IMR-90 (cell line): ENCODE measurements around the gene CDK1. TPM values are rescaled to one million over a fixed set of nuclear protein-coding genes. Genes with fewer than 3 reads are reported as not detected.
A peak's percentile ranks its signal among the peaks of the same experiment; 100 is the strongest.

Experiments
- ATAC-seq: fragments of 200-7000 bp; cut with Tn5 transposase; 2 replicates; pipeline ENCODE4 v1.9.1; 2020; ENCODE audit warnings: low read depth, mild to moderate bottlenecking, moderate library complexity
- BruUV-seq: library from RNA; stranded (reverse); fragments of 400-500 nt; replicated peaks from 2 replicates; lab custom pipeline; 2021; lab: Mats Ljungman, UMichigan
- CTCF ChIA-PET: fragments of 300-600 bp; formaldehyde crosslinking; extraction: SDS; loops from one replicate; lab custom pipeline; 2021; ENCODE audit warnings: antibody characterized with exemption; lab: Yijun Ruan, JAX
- POLR2A ChIA-PET: fragments of 300-600 bp; sonication (Branson Sonifier 250); formaldehyde crosslinking; loops from one replicate; lab custom pipeline; 2022; ENCODE audit warnings: antibody characterized with exemption; ENCODE audit not compliant: unreplicated experiment; lab: Charles Lee
- DNase-seq: peaks from one replicate; pipeline ENCODE4 v3.0.0; 2013
- H2AFZ ChIP-seq: replicated peaks from 2 replicates; pipeline ENCODE3; 2013; ENCODE audit warnings: low read length, mild to moderate bottlenecking; ENCODE audit not compliant: poor library complexity
- H2AK5ac ChIP-seq: 2 replicates; pipeline ENCODE4 v1.6.1; 2013; ENCODE audit warnings: low read depth, low read length, inconsistent platforms
- H2AK9ac ChIP-seq: replicated peaks from 2 replicates; pipeline ENCODE3; 2013; ENCODE audit warnings: mild to moderate bottlenecking, low read depth, low read length, moderate library complexity; ENCODE audit not compliant: poor library complexity
- H2BK120ac ChIP-seq: 2 replicates; pipeline ENCODE4 v1.6.1; 2013; ENCODE audit warnings: low read depth, low read length, inconsistent platforms
- H2BK15ac ChIP-seq: 3 replicates; pipeline ENCODE4 v1.6.1; 2013; ENCODE audit warnings: low read depth, low read length, inconsistent platforms
- H2BK20ac ChIP-seq: 2 replicates; pipeline ENCODE4 v1.6.1; 2013; ENCODE audit warnings: low read depth, mild to moderate bottlenecking, inconsistent platforms, low read length, moderate library complexity
- H2BK5ac ChIP-seq: 2 replicates; pipeline ENCODE4 v1.6.1; 2013; ENCODE audit warnings: mild to moderate bottlenecking, low read depth, low read length, inconsistent platforms; ENCODE audit not compliant: poor library complexity, severe bottlenecking
- H3K14ac ChIP-seq: replicated peaks from 2 replicates; pipeline ENCODE4 v1.6.1; 2013; ENCODE audit warnings: low read depth, low read length, inconsistent platforms
- H3K18ac ChIP-seq: 2 replicates; pipeline ENCODE4 v1.6.1; 2013; ENCODE audit warnings: low read depth, low read length, control low read depth
- H3K23ac ChIP-seq: 2 replicates; pipeline ENCODE4 v1.6.1; 2013; ENCODE audit warnings: low read depth, low read length, inconsistent platforms
- H3K27ac ChIP-seq: 2 replicates; pipeline ENCODE4 v1.5.1; 2013; ENCODE audit warnings: mild to moderate bottlenecking, control low read depth, low read length; ENCODE audit not compliant: insufficient read depth
- H3K27me3 ChIP-seq: 2 replicates; pipeline ENCODE4 v1.6.1; 2013; ENCODE audit warnings: low read length; ENCODE audit not compliant: control insufficient read depth, insufficient read depth
- H3K36me3 ChIP-seq: 2 replicates; pipeline ENCODE4 v1.6.1; 2013; ENCODE audit warnings: low read length, mixed read lengths; ENCODE audit not compliant: control insufficient read depth, insufficient read depth
- H3K4ac ChIP-seq: 2 replicates; pipeline ENCODE4 v1.6.1; 2013; ENCODE audit warnings: low read depth, low read length, inconsistent platforms
- H3K4me1 ChIP-seq: 2 replicates; pipeline ENCODE4 v1.6.1; 2013; ENCODE audit warnings: low read length, mixed read lengths; ENCODE audit not compliant: control insufficient read depth, insufficient read depth
- H3K4me2 ChIP-seq: 2 replicates; pipeline ENCODE4 v1.6.1; 2013; ENCODE audit warnings: low read depth, mild to moderate bottlenecking, control low read depth, low read length, moderate library complexity
- H3K4me3 ChIP-seq: 2 replicates; pipeline ENCODE4 v1.5.1; 2013; ENCODE audit warnings: low read depth, mild to moderate bottlenecking, control low read depth, low read length, moderate library complexity; ENCODE audit not compliant: insufficient read depth
- H3K56ac ChIP-seq: 2 replicates; pipeline ENCODE4 v1.6.1; 2013; ENCODE audit warnings: low read length, inconsistent platforms; ENCODE audit not compliant: insufficient read depth; ENCODE audit errors: extremely low read depth
- H3K79me1 ChIP-seq, 2 experiments: 2 replicates each; pipeline ENCODE4 v1.6.1; 2013; ENCODE audit warnings: low read length in 2 of 2, inconsistent platforms in 1 of 2, low read depth in 1 of 2
- H3K9ac ChIP-seq: 2 replicates; pipeline ENCODE4 v1.6.1; 2013; ENCODE audit warnings: low read depth, low read length, control low read depth
- H3K9me1 ChIP-seq: 2 replicates; pipeline ENCODE4 v1.6.1; 2013; ENCODE audit warnings: low read length, inconsistent platforms; ENCODE audit not compliant: insufficient read depth
- H3K9me3 ChIP-seq: 2 replicates; pipeline ENCODE4 v1.6.1; 2013; ENCODE audit warnings: low read length; ENCODE audit not compliant: control insufficient read depth, insufficient read depth
- H4K20me1 ChIP-seq: 2 replicates; pipeline ENCODE4 v1.6.1; 2013; ENCODE audit warnings: low read length, inconsistent platforms; ENCODE audit not compliant: insufficient read depth
- H4K5ac ChIP-seq: 2 replicates; pipeline ENCODE4 v1.6.1; 2013; ENCODE audit warnings: mild to moderate bottlenecking, low read depth, low read length, control low read depth
- H4K8ac ChIP-seq, 2 experiments: 2 replicates each; pipeline ENCODE4 v1.6.1; 2013; ENCODE audit warnings: low read depth in 2 of 2, low read length in 2 of 2, control low read depth in 1 of 2, inconsistent platforms in 1 of 2
- H4K91ac ChIP-seq: 2 replicates; pipeline ENCODE4 v1.6.1; 2013; ENCODE audit warnings: low read depth, low read length, inconsistent platforms; ENCODE audit not compliant: insufficient read depth
- CEBPB ChIP-seq: IDR thresholded peaks from 2 replicates; pipeline ENCODE4 v1.6.1; 2012; ENCODE audit warnings: low read depth, low read length, improper control_type of control experiment
- FOS ChIP-seq: fragments of 150-350 bp; IDR thresholded peaks from 2 replicates; pipeline ENCODE4 v1.6.1; 2016; ENCODE audit warnings: low read depth, low read length
- MAFK ChIP-seq: IDR thresholded peaks from 2 replicates; pipeline ENCODE4 v1.6.1; 2012; ENCODE audit warnings: low read depth, low read length, improper control_type of control experiment
- POLR2A ChIP-seq: IDR thresholded peaks from 2 replicates; pipeline ENCODE4 v1.6.1; 2012; ENCODE audit warnings: mild to moderate bottlenecking, low read depth, low read length
- WGBS, 2 experiments: methylation state at CpG; one replicate each; pipeline versions ENCODE4 v1.1.5 to v1.1.7; 2013; ENCODE audit warnings: missing lambda C conversion rate in 2 of 2; ENCODE audit not compliant: insufficient read length in 1 of 2; ENCODE audit errors: extremely low coverage in 2 of 2; 5-methylcytosine and 5-hydroxymethylcytosine counted together
- dilution Hi-C: fragments of 300-500 bp; cut with HindIII; formaldehyde crosslinking; loops from one replicate; pipeline ENCODE4 v1.14.3; 2018; ENCODE audit warnings: low sequenced_read_pairs; ENCODE audit not compliant: unreplicated experiment
- in situ Hi-C: fragments of 300-500 bp; cut with MboI; formaldehyde crosslinking; loops from 3 replicates; pipeline ENCODE4 v1.14.3; 2019; ENCODE audit warnings: low sequenced_read_pairs, inconsistent platforms, mixed read lengths
- intact Hi-C: fragments of 100-400 bp; cut with micrococcal nuclease; formaldehyde crosslinking; loops from 2 replicates; pipeline ENCODE4 v1.10.0; 2022
- polyA plus RNA-seq, 3 experiments: library from polyadenylated mRNA; depleted of rRNA; stranded (reverse); fragments of >200 nt; gene quantifications; 2 replicates each; pipeline ENCODE4 v1.2.3, GENCODE V29; 2012; ENCODE audit warnings: low replicate concordance in 1 of 3
- total RNA-seq: library from RNA; depleted of rRNA; stranded (reverse); fragments of >200 nt; gene quantifications from 2 replicates; pipeline ENCODE4 v1.2.3, GENCODE V29; 2012
- TF ChIP-seq, protein P1 (sequence below): fragments of 150-350 bp; IDR thresholded peaks from 2 replicates; pipeline ENCODE4 v1.6.1; 2017; ENCODE audit warnings: mild to moderate bottlenecking, antibody characterized with exemption, low read length, low read depth

CDK1 gene
- total and polyA plus RNA-seq, 2 of the 4 experiments (the other 2 are of a cell fraction): 21.9 to 28.1 TPM

GRCh38 chr10:60801522-60801921 is 23.2 kb downstream of the CDK1 start:
- no peaks in the 10 kb centered on the region for H3K27me3 ChIP-seq
- H3K18ac ChIP-seq: no peak overlapping the region
- no peak overlapping the region for H3K4me3 ChIP-seq
- no peaks in the 10 kb centered on the region for H3K36me3 ChIP-seq
- dilution Hi-C loops: no loop called here
- in situ Hi-C loops: loop anchor here (25.0 kb wide), 2 partner anchors 1236 to 1436 kb away; no protein-coding TSS in a partner anchor
- H2AK9ac ChIP-seq: no peak overlapping the region
- ATAC-seq: peak; percentile 56
- no peak overlapping the region for H2BK120ac ChIP-seq
- POLR2A ChIA-PET: no interaction called here
- no peaks in the 10 kb centered on the region for H4K20me1 ChIP-seq
- H4K91ac ChIP-seq: no peak overlapping the region
- no peak overlapping the region for H4K8ac ChIP-seq
- WGBS, 2 experiments: no CpG with 5 or more reads among the region's 1 CpG
- no peak overlapping the region for H3K14ac ChIP-seq
- H2AK5ac ChIP-seq: no peak overlapping the region
- no peak overlapping the region for H4K5ac ChIP-seq
- no peak overlapping the region for H3K23ac ChIP-seq
- TF ChIP-seq POLR2A (no peak), FOS (no peak), MAFK (peak; percentile 21; the same call in 1 of the 2 replicates), CEBPB (peak; percentile 74)
- TF ChIP-seq, protein P1, sequence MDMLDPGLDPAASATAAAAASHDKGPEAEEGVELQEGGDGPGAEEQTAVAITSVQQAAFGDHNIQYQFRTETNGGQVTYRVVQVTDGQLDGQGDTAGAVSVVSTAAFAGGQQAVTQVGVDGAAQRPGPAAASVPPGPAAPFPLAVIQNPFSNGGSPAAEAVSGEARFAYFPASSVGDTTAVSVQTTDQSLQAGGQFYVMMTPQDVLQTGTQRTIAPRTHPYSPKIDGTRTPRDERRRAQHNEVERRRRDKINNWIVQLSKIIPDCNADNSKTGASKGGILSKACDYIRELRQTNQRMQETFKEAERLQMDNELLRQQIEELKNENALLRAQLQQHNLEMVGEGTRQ: no peak
- intact Hi-C loops: loop anchor here (10.0 kb wide), 1 partner anchor 1463 kb away; the partner anchor contains the start of gene RTKN2
- peaks cover 3% of the 10 kb centered on the region; the same call in 1 of the 2 replicates for H3K4me1 ChIP-seq
- no peak overlapping the region for H3K56ac ChIP-seq
- H3K79me1 ChIP-seq: peaks cover 4 to 9% of the 10 kb centered on the region in 2 experiments; a peak in 3 of 4 replicates
- H3K9me1 ChIP-seq: 0 out of 2 replicates have a peak, but pooled peaks cover 3% of the 10 kb centered on the region
- no TSS peak for BruUV-seq
- H3K9ac ChIP-seq: no peak overlapping the region
- peak overlapping the region; percentile 45 for H2BK5ac ChIP-seq
- H3K4me2 ChIP-seq: peak overlapping the region; percentile 51; the same call in 1 of the 2 replicates
- no peak overlapping the region for H2AFZ ChIP-seq
- CTCF ChIA-PET: interaction anchor here (0.6 to 1.4 kb wide), 6 partner anchors 9 to 335 kb away, joined by 3 to 4 read pairs (median 3); no protein-coding TSS in a partner anchor
- no peak overlapping the region for H2BK20ac ChIP-seq
- DNase-seq: peak; percentile 54
- H2BK15ac ChIP-seq: no peak overlapping the region
- H3K9me3 ChIP-seq: no peaks in the 10 kb centered on the region
- H3K27ac ChIP-seq: no peak overlapping the region
- no peak overlapping the region; the same call in 1 of the 2 replicates for H3K4ac ChIP-seq
